A549 (cell line): ENCODE results near the gene CDK19. TPM values are rescaled to one million over a fixed set of nuclear protein-coding genes. Genes with fewer than 3 reads are reported as not detected.

Experiments
- ATAC-seq, 2 experiments: fragments of 200-7000 bp in 1 of 2; fragments of >200 bp in 1 of 2; cut with Nextera tagmentation in 1 of 2; cut with Tn5 transposase in 1 of 2; 3 replicates each; pipeline versions ENCODE4 v1.8.0 to v1.9.1; 2018 to 2020; ENCODE audit warnings: mild to moderate bottlenecking in 1 of 2, moderate library complexity in 1 of 2
- CTCF ChIA-PET: fragments of 300-600 bp; sonication (Branson Sonifier 250); formaldehyde crosslinking; extraction: SDS; loops from one replicate; lab custom pipeline; 2021; ENCODE audit warnings: antibody characterized with exemption, inconsistent platforms; lab: Yijun Ruan, JAX
- POLR2A ChIA-PET: fragments of 350-600 bp; formaldehyde crosslinking; extraction: SDS; loops from one replicate; lab custom pipeline; 2021; ENCODE audit warnings: antibody characterized with exemption, inconsistent platforms; lab: Yijun Ruan, JAX
- DNase-seq, 2 experiments: peaks; one replicate each; pipeline versions ENCODE4 v3.0.0 to v3.0.0-alpha.2; 2011 to 2016; ENCODE audit warnings: low read depth in 1 of 2, low spot score in 1 of 2
- FAIRE-seq: peaks from 2 replicates; lab custom pipeline; 2011; peaks lifted over from hg19 to GRCh38; lab: Jason Lieb, UNC
- H3K27ac ChIP-seq, 2 experiments: fragments of >200 bp; sonication (Bioruptor Twin); formaldehyde crosslinking; 3 replicates each; pipeline ENCODE4 v1.5.1; 2016 to 2017
- H3K4me1 ChIP-seq: fragments of >200 bp; sonication (Bioruptor Twin); formaldehyde crosslinking; 3 replicates; pipeline ENCODE4 v1.6.1; 2016
- H3K4me2 ChIP-seq: fragments of >200 bp; sonication (Bioruptor Twin); formaldehyde crosslinking; 3 replicates; pipeline ENCODE4 v1.6.1; 2016
- H3K4me3 ChIP-seq: fragments of >200 bp; sonication (Bioruptor Twin); formaldehyde crosslinking; 3 replicates; pipeline ENCODE4 v1.5.1; 2016
- H3K9me3 ChIP-seq: fragments of >200 bp; sonication (Bioruptor Twin); formaldehyde crosslinking; 3 replicates; pipeline ENCODE4 v1.6.1; 2016
- ATOH8 ChIP-seq: fragments of 250-450 bp; sonication (Bioruptor Pico); IDR thresholded peaks from 2 replicates; pipeline ENCODE4 v1.5.0; 2020; ENCODE audit warnings: low read depth, mild to moderate bottlenecking, moderate library complexity
- BHLHE40 ChIP-seq: IDR thresholded peaks from 2 replicates; pipeline ENCODE4 v1.6.1; 2012; ENCODE audit warnings: low read depth, low read length, inconsistent platforms
- CBX2 ChIP-seq: fragments of 200-600 bp; sonication (generic); IDR thresholded peaks from 2 replicates; pipeline ENCODE4 v1.6.1; 2016; ENCODE audit warnings: low read depth, mild to moderate bottlenecking, borderline replicate concordance
- CHD2 ChIP-seq: fragments of 150-350 bp; IDR thresholded peaks from 2 replicates; pipeline ENCODE4 v1.6.1; 2014; ENCODE audit warnings: low read length; ENCODE audit not compliant: partially characterized antibody
- CHD4 ChIP-seq: fragments of 200-600 bp; sonication (generic); IDR thresholded peaks from 2 replicates; pipeline ENCODE4 v1.6.1; 2016; ENCODE audit warnings: antibody characterized with exemption, mild to moderate bottlenecking, borderline replicate concordance
- EHMT2 ChIP-seq: fragments of 200-600 bp; sonication (generic); IDR thresholded peaks from 2 replicates; pipeline ENCODE4 v1.6.1; 2016; ENCODE audit warnings: antibody characterized with exemption, low read depth, mild to moderate bottlenecking, moderate library complexity
- FOXS1 ChIP-seq: fragments of 250-450 bp; sonication (Bioruptor Pico); IDR thresholded peaks from 2 replicates; pipeline ENCODE4 v1.5.0; 2020; ENCODE audit warnings: mild to moderate bottlenecking, moderate library complexity
- HDAC2 ChIP-seq: fragments of 200-600 bp; sonication (generic); IDR thresholded peaks from 2 replicates; pipeline ENCODE4 v1.6.1; 2016
- HOXB5 ChIP-seq: fragments of 250-450 bp; sonication (Bioruptor Pico); IDR thresholded peaks from 2 replicates; pipeline ENCODE4 v1.5.0; 2020; ENCODE audit warnings: mild to moderate bottlenecking, moderate library complexity
- JUN ChIP-seq, 2 experiments: fragments of >200 bp; sonication (Bioruptor Twin); formaldehyde crosslinking; IDR thresholded peaks; 2 replicates in 1 of 2; 3 replicates in 1 of 2; pipeline ENCODE4 v1.6.1; 2016 to 2017
- JUNB ChIP-seq: fragments of >200 bp; sonication (Bioruptor Twin); formaldehyde crosslinking; IDR thresholded peaks from 2 replicates; pipeline ENCODE4 v1.6.1; 2016
- KDM1A ChIP-seq: fragments of 200-600 bp; sonication (generic); IDR thresholded peaks from 2 replicates; pipeline ENCODE4 v1.6.1; 2016; ENCODE audit warnings: low read depth, mild to moderate bottlenecking
- KDM5A ChIP-seq: fragments of 200-600 bp; sonication (generic); IDR thresholded peaks from 2 replicates; pipeline ENCODE4 v1.6.1; 2016; ENCODE audit warnings: antibody characterized with exemption, mild to moderate bottlenecking
- MAZ ChIP-seq: fragments of 150-350 bp; IDR thresholded peaks from 2 replicates; pipeline ENCODE4 v1.6.1; 2014; ENCODE audit warnings: antibody characterized with exemption, low read depth, low read length, borderline replicate concordance
- MYC ChIP-seq: IDR thresholded peaks from 2 replicates; pipeline ENCODE4 v1.6.1; 2012; ENCODE audit warnings: mild to moderate bottlenecking, inconsistent platforms, low read length, improper control_type of control experiment, borderline replicate concordance
- PHF8 ChIP-seq: fragments of 200-600 bp; sonication (generic); IDR thresholded peaks from 2 replicates; pipeline ENCODE4 v1.6.1; 2016; ENCODE audit warnings: low read depth, mild to moderate bottlenecking, antibody characterized with exemption, moderate library complexity, borderline replicate concordance
- POLR2A ChIP-seq: IDR thresholded peaks from 2 replicates; pipeline ENCODE4 v1.6.1; 2012; ENCODE audit warnings: mild to moderate bottlenecking, low read length
- POLR2AphosphoS2 ChIP-seq: conservative IDR thresholded peaks from 2 replicates; pipeline ENCODE4 v1.6.1; 2012; ENCODE audit warnings: low read length, improper control_type of control experiment, inconsistent platforms
- RAD21 ChIP-seq, 2 experiments: fragments of >200 bp in 1 of 2; sonication (Bioruptor Twin) in 1 of 2; formaldehyde crosslinking in 1 of 2; IDR thresholded peaks in 1 of 2; conservative IDR thresholded peaks in 1 of 2; 2 replicates in 1 of 2; 3 replicates in 1 of 2; pipeline ENCODE4 v1.6.1; 2012 to 2018; ENCODE audit warnings: inconsistent platforms in 1 of 2
- RARB ChIP-seq: fragments of 250-450 bp; sonication (Bioruptor Pico); IDR thresholded peaks from 2 replicates; pipeline ENCODE4 v1.8.0; 2021; ENCODE audit warnings: mild to moderate bottlenecking, moderate library complexity
- RFX5 ChIP-seq: fragments of 450-650 bp; IDR thresholded peaks from 2 replicates; pipeline ENCODE4 v1.7.1; 2014; ENCODE audit warnings: antibody characterized with exemption, mild to moderate bottlenecking, moderate library complexity
- SMC3 ChIP-seq: fragments of >200 bp; sonication (Bioruptor Twin); formaldehyde crosslinking; IDR thresholded peaks from 3 replicates; pipeline ENCODE4 v1.6.1; 2018; ENCODE audit warnings: inconsistent platforms
- SREBF2 ChIP-seq: fragments of 450-650 bp; IDR thresholded peaks from 2 replicates; pipeline ENCODE4 v1.6.1; 2014; ENCODE audit warnings: mild to moderate bottlenecking, moderate library complexity
- TFCP2L1 ChIP-seq: fragments of 250-450 bp; sonication (Bioruptor Pico); IDR thresholded peaks from 2 replicates; pipeline ENCODE4 v1.5.0; 2021; ENCODE audit warnings: mild to moderate bottlenecking
- TP53 ChIP-seq: fragments of 250-450 bp; sonication (Bioruptor Pico); IDR thresholded peaks from 2 replicates; pipeline ENCODE4 v1.5.0; 2021; ENCODE audit warnings: mild to moderate bottlenecking, moderate library complexity
- USF2 ChIP-seq: fragments of 450-650 bp; IDR thresholded peaks from 2 replicates; pipeline ENCODE4 v1.6.1; 2014; ENCODE audit warnings: antibody characterized with exemption
- ZFP36 ChIP-seq: fragments of 450-650 bp; IDR thresholded peaks from 2 replicates; pipeline ENCODE4 v1.6.1; 2014; ENCODE audit warnings: borderline replicate concordance; ENCODE audit not compliant: partially characterized antibody
- WGBS: methylation state at CpG from one replicate; pipeline ENCODE4 v1.1.6; 2017; ENCODE audit errors: missing lambda C conversion rate; 5-methylcytosine and 5-hydroxymethylcytosine counted together
- polyA plus RNA-seq, 4 experiments: library from polyadenylated mRNA; depleted of rRNA in 3 of 4; stranded (reverse); fragments of >200 nt; fragmentation: RNase III in 1 of 4; extraction: RNeasy Plus Mini Kit Qiagen cat#74134 plus additional on column Dnase treatment in 1 of 4; gene quantifications; 2 replicates in 3 of 4; 3 replicates in 1 of 4; pipeline ENCODE4 v1.2.3, GENCODE V29; 2011 to 2017

Gene CDK19
- polyA plus RNA-seq, 2 of the 4 experiments (the other 2 are of a cell fraction): 7.1 to 18.6 TPM

DNA sequence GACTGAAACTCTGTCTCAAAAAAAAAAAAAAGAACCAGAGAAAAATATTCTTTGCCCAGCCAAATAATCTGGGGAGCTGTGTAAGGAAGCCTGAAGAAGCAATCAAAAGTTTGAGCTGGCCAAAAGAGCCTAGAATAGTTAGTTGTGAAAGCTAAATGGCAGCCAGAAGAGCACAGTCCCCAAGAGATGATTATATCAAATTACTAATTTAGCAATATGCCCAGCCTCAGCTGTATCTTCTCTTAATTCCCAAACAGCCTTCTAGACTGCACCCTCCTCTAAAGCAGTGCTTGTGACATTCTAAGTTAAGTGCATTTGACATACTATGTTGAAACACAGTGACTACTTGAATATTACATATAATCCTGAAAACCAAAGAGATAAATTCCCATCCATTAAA lies 38.9 kb downstream of the CDK19 start (continued):
- TF ChIP-seq ZFP36 (no peak), CHD2 (no peak), RARB (CRISPR knock-in tag) (no peak)
- TF ChIP-seq, all 56 proteins: peak for 0

DNA sequence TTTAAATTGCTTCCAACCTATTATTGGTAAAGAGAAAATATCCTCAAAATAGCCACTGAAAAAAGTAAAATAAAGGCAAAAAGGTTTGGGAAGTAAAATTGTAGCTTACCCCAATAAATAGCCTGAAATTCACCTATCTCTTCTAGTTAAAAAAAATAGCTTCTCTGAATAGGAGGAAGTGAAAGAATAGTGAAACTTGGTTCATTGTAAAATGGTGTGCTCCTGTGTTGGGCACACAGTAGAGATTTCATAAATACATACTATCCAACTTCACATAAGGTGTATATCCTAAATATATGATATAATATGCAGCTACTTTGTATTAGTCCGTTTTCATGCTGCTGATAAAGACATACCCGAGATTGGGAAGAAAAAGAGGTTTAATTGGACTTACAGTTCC lies 45.3 kb downstream of the CDK19 start:
- CTCF ChIA-PET: no interaction called here
- 90% methylated on average over 2 of the region's 2 CpGs for WGBS
- FAIRE-seq: no peak

GRCh38 chr6:110768057-110768456 lies 47.2 kb downstream of the CDK19 start:
- Histone ChIP-seq H3K27ac (no peak overlapping the region), H3K9me3 (peaks cover 5% of the 10 kb centered on the region; the same call in 2 of the 3 replicates), H3K4me1 (no peaks in the 10 kb centered on the region), H3K4me2 (no peak overlapping the region), H3K4me3 (no peak overlapping the region)
- no peak for TF ChIP-seq ATOH8 (CRISPR knock-in tag)
- no peak for TF ChIP-seq CBX2
- no peak for TF ChIP-seq JUNB
- no peak for TF ChIP-seq RAD21 (conservative IDR thresholded peaks at IDR 0.05 in 1 of 2, IDR thresholded peaks at IDR 0.05 in 1 of 2)
- no peak for TF ChIP-seq EHMT2
- TF ChIP-seq USF2: no peak
- TF ChIP-seq HDAC2: no peak
- TF ChIP-seq SREBF2: no peak
- no peak for TF ChIP-seq RFX5
- TF ChIP-seq ZFP36: no peak
- TF ChIP-seq FOXS1 (CRISPR knock-in tag): no peak
- TF ChIP-seq TFCP2L1 (CRISPR knock-in tag): no peak
- TF ChIP-seq MYC: no peak
- no peak for TF ChIP-seq PHF8
- TF ChIP-seq SMC3: no peak
- no peak for TF ChIP-seq POLR2A
- no peak for TF ChIP-seq KDM5A
- no peak for TF ChIP-seq POLR2AphosphoS2
- TF ChIP-seq KDM1A: no peak
- TF ChIP-seq TP53 (CRISPR knock-in tag): no peak
- FAIRE-seq (no peak), DNase-seq (no peak), ATAC-seq (no peak)
- ChIA-PET POLR2A (no interaction called here), CTCF (no interaction called here)
- WGBS: 89% methylated on average over 1 of the region's 1 CpG

More for the DNA sequence above, 45.3 kb downstream of the CDK19 start:
- Histone ChIP-seq H3K9me3 (peaks cover 5% of the 10 kb centered on the region; the same call in 2 of the 3 replicates), H3K4me2 (no peak overlapping the region), H3K4me3 (no peak overlapping the region), H3K27ac (no peak overlapping the region), H3K4me1 (no peaks in the 10 kb centered on the region)
- ATAC-seq (no peak), DNase-seq (no peak)
- TF ChIP-seq CHD4 (no peak), HOXB5 (CRISPR knock-in tag) (no peak), SMC3 (no peak), JUN (IDR thresholded peaks at IDR 0.05) (no peak), POLR2AphosphoS2 (no peak), MAZ (no peak), BHLHE40 (no peak)
- POLR2A ChIA-PET: no interaction called here
